WTC11 (cell line): ENCODE data around the gene CTTNBP2NL. TPM values are rescaled to one million over a fixed set of nuclear protein-coding genes. Genes with fewer than 3 reads are reported as not detected.
A peak's percentile ranks its signal among the peaks of the same experiment; 100 is the strongest.

Experiments
- ATAC-seq: fragments of 200-7000 bp; cut with Tn5 transposase; 2 replicates; pipeline ENCODE4 v1.10.0; 2021; ENCODE audit warnings: mild to moderate bottlenecking, moderate library complexity
- CTCF ChIA-PET: fragments of 300-600 bp; sonication (Branson Sonifier 250); formaldehyde crosslinking; loops from one replicate; lab custom pipeline; 2021; ENCODE audit warnings: antibody characterized with exemption; lab: Charles Lee
- POLR2A ChIA-PET: fragments of 350-600 bp; sonication (Branson Sonifier 250); formaldehyde crosslinking; loops from one replicate; lab custom pipeline; 2021; ENCODE audit warnings: antibody characterized with exemption; lab: Charles Lee
- DNase-seq: peaks from one replicate; pipeline ENCODE4 v3.0.0; 2021; ENCODE audit warnings: low spot score
- H3K27ac Mint-ChIP-seq: 2 replicates; pipeline ENCODE4 v1.8.0; 2021; ENCODE audit warnings: mixed read lengths
- H3K27me3 Mint-ChIP-seq: 2 replicates; pipeline ENCODE4 v1.8.0; 2021; ENCODE audit warnings: low read depth, mild to moderate bottlenecking, moderate library complexity, mixed read lengths
- H3K36me3 Mint-ChIP-seq: 2 replicates; pipeline ENCODE4 v1.8.0; 2021; ENCODE audit warnings: mixed read lengths
- H3K4me1 Mint-ChIP-seq: 2 replicates; pipeline ENCODE4 v1.8.0; 2022; ENCODE audit warnings: mixed read lengths
- H3K4me3 Mint-ChIP-seq: 2 replicates; pipeline ENCODE4 v1.8.0; 2021; ENCODE audit warnings: mild to moderate bottlenecking, moderate library complexity, mixed read lengths
- H3K9me3 Mint-ChIP-seq: 2 replicates; pipeline ENCODE4 v1.8.0; 2021; ENCODE audit warnings: mixed read lengths
- CREM ChIP-seq: sonication (generic); formaldehyde crosslinking; IDR thresholded peaks from 2 replicates; pipeline ENCODE4 v1.8.1; 2022; ENCODE audit warnings: mild to moderate bottlenecking, missing genetic modification reagents, moderate library complexity
- ESRRA ChIP-seq: sonication (generic); formaldehyde crosslinking; IDR thresholded peaks from 2 replicates; pipeline ENCODE4 v1.8.1; 2022; ENCODE audit warnings: mild to moderate bottlenecking, missing genetic modification reagents, borderline replicate concordance
- FOXP4 ChIP-seq: sonication (generic); formaldehyde crosslinking; IDR thresholded peaks from 2 replicates; pipeline ENCODE4 v1.8.0; 2022; ENCODE audit warnings: mild to moderate bottlenecking, missing genetic modification reagents
- GTF2I ChIP-seq: fragments of 250-450 bp; sonication (Bioruptor Pico); conservative IDR thresholded peaks from 2 replicates; pipeline ENCODE4 v1.4.0; 2021; ENCODE audit warnings: mild to moderate bottlenecking
- JAZF1 ChIP-seq: fragments of 250-450 bp; sonication (Bioruptor Pico); IDR thresholded peaks from 2 replicates; pipeline ENCODE4 v1.9.0; 2021; ENCODE audit warnings: moderate library complexity, mild to moderate bottlenecking, inconsistent platforms
- MAX ChIP-seq: sonication (generic); formaldehyde crosslinking; IDR thresholded peaks from 2 replicates; pipeline ENCODE4 v1.8.0; 2022; ENCODE audit warnings: mild to moderate bottlenecking, missing genetic modification reagents
- MXD4 ChIP-seq: fragments of 250-450 bp; sonication (Bioruptor Pico); IDR thresholded peaks from 2 replicates; pipeline ENCODE4 v1.8.0; 2021; ENCODE audit warnings: mild to moderate bottlenecking, moderate library complexity, borderline replicate concordance
- MYBL2 ChIP-seq: sonication (generic); formaldehyde crosslinking; IDR thresholded peaks from 2 replicates; pipeline ENCODE4 v1.8.1; 2023; ENCODE audit warnings: mild to moderate bottlenecking, moderate library complexity, missing genetic modification reagents
- NFATC4 ChIP-seq: fragments of 250-450 bp; sonication (Bioruptor Pico); IDR thresholded peaks from 2 replicates; pipeline ENCODE4 v1.9.0; 2021; ENCODE audit warnings: mild to moderate bottlenecking
- NR2C2 ChIP-seq: sonication (generic); formaldehyde crosslinking; IDR thresholded peaks from 2 replicates; pipeline ENCODE4 v1.8.0; 2022; ENCODE audit warnings: mild to moderate bottlenecking, missing genetic modification reagents
- NR3C1 ChIP-seq: sonication (generic); formaldehyde crosslinking; conservative IDR thresholded peaks from 2 replicates; pipeline ENCODE4 v1.8.1; 2023; ENCODE audit warnings: low read depth, mild to moderate bottlenecking, missing genetic modification reagents
- RELA ChIP-seq: sonication (generic); formaldehyde crosslinking; IDR thresholded peaks from 2 replicates; pipeline ENCODE4 v1.8.1; 2022; ENCODE audit warnings: missing genetic modification reagents, mild to moderate bottlenecking, borderline replicate concordance
- TCF7 ChIP-seq: sonication (generic); formaldehyde crosslinking; IDR thresholded peaks from 2 replicates; pipeline ENCODE4 v1.8.0; 2022; ENCODE audit warnings: mild to moderate bottlenecking, low read depth, missing genetic modification reagents, moderate library complexity
- ZNF121 ChIP-seq: sonication (generic); formaldehyde crosslinking; IDR thresholded peaks from 2 replicates; pipeline ENCODE4 v1.8.0; 2023; ENCODE audit warnings: missing genetic modification reagents
- ZNF138 ChIP-seq: sonication (generic); formaldehyde crosslinking; conservative IDR thresholded peaks from 2 replicates; pipeline ENCODE4 v1.8.1; 2022; ENCODE audit warnings: mild to moderate bottlenecking, moderate library complexity, missing genetic modification reagents
- ZNF232 ChIP-seq: sonication (generic); formaldehyde crosslinking; IDR thresholded peaks from 2 replicates; pipeline ENCODE4 v1.8.0; 2022; ENCODE audit warnings: mild to moderate bottlenecking, missing genetic modification reagents
- ZNF416 ChIP-seq: fragments of 250-450 bp; sonication (Bioruptor Pico); IDR thresholded peaks from 2 replicates; pipeline ENCODE4 v1.9.0; 2021; ENCODE audit warnings: mild to moderate bottlenecking, inconsistent platforms
- ZNF425 ChIP-seq: fragments of 250-450 bp; sonication (Bioruptor Pico); conservative IDR thresholded peaks from 2 replicates; pipeline ENCODE4 v1.9.0; 2021; ENCODE audit warnings: mild to moderate bottlenecking
- ZNF532 ChIP-seq: fragments of 250-450 bp; sonication (Bioruptor Pico); IDR thresholded peaks from 2 replicates; pipeline ENCODE4 v1.9.0; 2021; ENCODE audit warnings: mild to moderate bottlenecking, borderline replicate concordance
- ZNF671 ChIP-seq: fragments of 250-450 bp; sonication (Bioruptor Pico); IDR thresholded peaks from 2 replicates; pipeline ENCODE4 v1.8.0; 2021; ENCODE audit warnings: mild to moderate bottlenecking
- total RNA-seq: library from RNA; stranded (reverse); gene quantifications from 3 replicates; pipeline ENCODE4 v1.2.3, GENCODE V29; 2021

Gene CTTNBP2NL
- total RNA-seq, 1 experiment from 2014 or later: 32.8 TPM

- POLR2A ChIA-PET: interaction anchor here (1.2 kb wide), 1 partner anchor 309 kb away, joined by 3 read pairs; no protein-coding TSS in a partner anchor
- no peak for ATAC-seq
Observed at GRCh38 chr1:112394743-112395062, 1.3 kb upstream of the CTTNBP2NL start.

GRCh38 chr1:112395256-112395820, 676 bp upstream of the CTTNBP2NL start:
- DNase-seq (no peak), ATAC-seq (no peak)
- Mint-ChIP-seq H3K36me3 (no peaks in the 10 kb centered on the region), H3K9me3 (no peaks in the 10 kb centered on the region), H3K27me3 (no peaks in the 10 kb centered on the region), H3K27ac (peak overlapping the region; percentile 99), H3K4me1 (peaks cover 43% of the 10 kb centered on the region), H3K4me3 (peak overlapping the region; percentile 99)
- ChIA-PET POLR2A (interaction anchor here (0.6 to 1.9 kb wide), 4 partner anchors 15 to 424 kb away, joined by 3 to 6 read pairs (median 4); partner anchors contain the start of gene PPM1J), CTCF (interaction anchor here (0.6 to 2.1 kb wide), 8 partner anchors 9 to 320 kb away, joined by 3 to 18 read pairs (median 5); partner anchors contain the start of gene PPM1J)
- no peak for TF ChIP-seq MXD4 (CRISPR knock-in tag)
- no peak for TF ChIP-seq ZNF671 (CRISPR knock-in tag)
- no peak for TF ChIP-seq ZNF138 (CRISPR knock-in tag)

More at GRCh38 chr1:112394743-112395062, 1.3 kb upstream of the CTTNBP2NL start:
- TF ChIP-seq ZNF121 (CRISPR knock-in tag): no peak
- TF ChIP-seq, all 79 proteins: peak for 0
- H3K27ac Mint-ChIP-seq: peak overlapping the region; percentile 79
- no peak for DNase-seq
- H3K27me3 Mint-ChIP-seq: no peaks in the 10 kb centered on the region
- peak overlapping the region; percentile 24; the same call in 1 of the 2 replicates for H3K4me3 Mint-ChIP-seq
- H3K36me3 Mint-ChIP-seq: no peaks in the 10 kb centered on the region
- CTCF ChIA-PET: interaction anchor here (1.0 to 1.7 kb wide), 6 partner anchors 15 to 320 kb away, joined by 3 to 8 read pairs (median 5); partner anchors contain the start of gene PPM1J
- H3K9me3 Mint-ChIP-seq: no peaks in the 10 kb centered on the region
- peaks cover 47% of the 10 kb centered on the region for H3K4me1 Mint-ChIP-seq

- no peak for TF ChIP-seq FOXP4 (CRISPR knock-in tag)
- no peak for TF ChIP-seq ZNF232 (CRISPR knock-in tag)
- TF ChIP-seq NR3C1 (CRISPR knock-in tag): no peak
- no peak for TF ChIP-seq CREM
- TF ChIP-seq ZNF121 (CRISPR knock-in tag): no peak
- no peak for TF ChIP-seq ZNF425 (CRISPR knock-in tag)
- TF ChIP-seq GTF2I: no peak
- no peak for TF ChIP-seq JAZF1 (CRISPR knock-in tag)
- no peak for TF ChIP-seq MXD4 (CRISPR knock-in tag)
- TF ChIP-seq NFATC4 (CRISPR knock-in tag): no peak
- TF ChIP-seq TCF7 (CRISPR knock-in tag): no peak
- no peak for TF ChIP-seq MAX (CRISPR knock-in tag)
- no peak for TF ChIP-seq MYBL2 (CRISPR knock-in tag)
- no peak for TF ChIP-seq ESRRA
- TF ChIP-seq ZNF532 (CRISPR knock-in tag): no peak
- TF ChIP-seq NR2C2 (CRISPR knock-in tag): no peak
- no peak for TF ChIP-seq RELA (CRISPR knock-in tag)
- no peak for TF ChIP-seq ZNF416
- Mint-ChIP-seq H3K4me3 (peak overlapping the region; percentile 99), H3K27ac (peak overlapping the region; percentile 74), H3K36me3 (no peaks in the 10 kb centered on the region), H3K4me1 (peaks cover 47% of the 10 kb centered on the region), H3K27me3 (no peaks in the 10 kb centered on the region), H3K9me3 (no peaks in the 10 kb centered on the region)
- ChIA-PET CTCF (interaction anchor here (0.7 to 2.1 kb wide), 7 partner anchors 27 to 311 kb away, joined by 3 to 18 read pairs (median 5); partner anchors contain the start of gene ST7L), POLR2A (interaction anchor here (1.0 to 1.9 kb wide), 2 partner anchors 302 to 318 kb away, joined by 3 to 6 read pairs; partner anchors contain the start of gene PPM1J)
- DNase-seq (no peak), ATAC-seq (peak; percentile 2; the same call in 1 of the 2 replicates)
Observed at GRCh38 chr1:112396653-112397471, 848 bp downstream of the CTTNBP2NL start.
